COLO668 (cell line): ENCODE measurements around the gene ZC3H18.

Experiments used
- DNase-seq: peaks from one replicate; lab custom pipeline; 2025; ENCODE audit not compliant: unreplicated experiment; lab: John Stamatoyannopoulos, UW

The ZC3H18 gene

GRCh38 chr16:88619859-88620815 is 49.9 kb downstream of the ZC3H18 start:
- no peak for DNase-seq

GRCh38 chr16:88622125-88622524 is 51.9 kb downstream of the ZC3H18 start:
- DNase-seq, result no peak

GRCh38 chr16:88622866-88623265 is 52.7 kb downstream of the ZC3H18 start:
- DNase-seq, result no peak

GRCh38 chr16:88623858-88624257 is 53.7 kb downstream of the ZC3H18 start:
- no peak for DNase-seq

GRCh38 chr16:88624481-88624880 is 54.3 kb downstream of the ZC3H18 start:
- no peak for DNase-seq

GRCh38 chr16:88624977-88625576 is 54.9 kb downstream of the ZC3H18 start:
- peak; percentile 60 for DNase-seq

- no peak for DNase-seq
Measured at GRCh38 chr16:88626646-88627045, 56.4 kb downstream of the ZC3H18 start.

GRCh38 chr16:88627531-88628411 is 57.6 kb downstream of the ZC3H18 start:
- DNase-seq, result no peak

- DNase-seq, result peak; percentile 37
Measured at GRCh38 chr16:88628512-88628974, 58.3 kb downstream of the ZC3H18 start.

GRCh38 chr16:88629835-88630234 is 59.6 kb downstream of the ZC3H18 start:
- DNase-seq, result no peak

- DNase-seq, result no peak
Measured at GRCh38 chr16:88630433-88630832, 60.2 kb downstream of the ZC3H18 start.

GRCh38 chr16:88630941-88631340 is 60.7 kb downstream of the ZC3H18 start:
- no peak for DNase-seq

- DNase-seq, result no peak
Measured at GRCh38 chr16:88631384-88631783, 61.2 kb downstream of the ZC3H18 start.

GRCh38 chr16:88631920-88632586 is 61.9 kb downstream of the ZC3H18 start:
- DNase-seq, result no peak

GRCh38 chr16:88632587-88632930 is 62.4 kb downstream of the ZC3H18 start:
- DNase-seq, result no peak

GRCh38 chr16:88633684-88634140 is 63.5 kb downstream of the ZC3H18 start:
- DNase-seq, result peak; percentile 74

GRCh38 chr16:88634141-88634993 is 64.2 kb downstream of the ZC3H18 start:
- no peak for DNase-seq

- peak; percentile 23 for DNase-seq
Measured at GRCh38 chr16:88634994-88635670, 64.9 kb downstream of the ZC3H18 start.

- DNase-seq, result peak; percentile 81
Measured at GRCh38 chr16:88635671-88636319, 65.6 kb downstream of the ZC3H18 start.
